ENCODE measurements around the gene EMP2.
A peak's percentile ranks its signal among the peaks of the same experiment; 100 is the strongest.
"Not testable (repeated sequence)": the region's sequence is repeated elsewhere in the genome, so short reads cannot be mapped to it uniquely, and the experiment has no call there.

The EMP2 gene

DNA sequence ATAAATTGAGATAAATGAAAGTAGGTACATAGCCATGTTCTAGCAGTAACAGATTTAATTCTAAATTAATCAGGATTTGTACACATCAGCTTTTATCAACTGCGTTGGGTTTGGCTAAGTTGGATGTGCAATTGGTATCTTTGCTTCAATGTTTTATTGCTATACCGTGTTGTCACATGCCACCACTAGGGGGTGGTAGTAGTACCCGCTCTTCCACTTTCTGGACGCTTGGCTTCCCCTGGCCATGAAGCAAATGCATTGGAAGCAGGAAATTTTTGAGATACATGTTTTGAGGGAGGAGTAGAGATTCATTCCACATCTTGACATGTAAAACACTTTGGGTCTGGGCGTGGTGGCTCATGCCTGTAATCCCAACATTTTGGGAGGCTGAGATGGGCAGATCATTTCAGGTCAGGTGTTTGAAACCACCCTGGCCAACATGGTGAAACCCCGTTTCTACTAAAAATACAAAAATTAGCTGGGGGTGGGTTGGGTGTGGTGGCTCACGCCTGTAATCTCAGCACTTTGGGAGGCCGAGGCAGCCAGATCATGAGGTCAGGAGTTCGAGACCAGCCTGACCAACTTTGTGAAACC lies 58.6 kb downstream of the EMP2 start:
- peak; percentile 55 for DNase-seq (ENCODE audit: low spot score)

DNA sequence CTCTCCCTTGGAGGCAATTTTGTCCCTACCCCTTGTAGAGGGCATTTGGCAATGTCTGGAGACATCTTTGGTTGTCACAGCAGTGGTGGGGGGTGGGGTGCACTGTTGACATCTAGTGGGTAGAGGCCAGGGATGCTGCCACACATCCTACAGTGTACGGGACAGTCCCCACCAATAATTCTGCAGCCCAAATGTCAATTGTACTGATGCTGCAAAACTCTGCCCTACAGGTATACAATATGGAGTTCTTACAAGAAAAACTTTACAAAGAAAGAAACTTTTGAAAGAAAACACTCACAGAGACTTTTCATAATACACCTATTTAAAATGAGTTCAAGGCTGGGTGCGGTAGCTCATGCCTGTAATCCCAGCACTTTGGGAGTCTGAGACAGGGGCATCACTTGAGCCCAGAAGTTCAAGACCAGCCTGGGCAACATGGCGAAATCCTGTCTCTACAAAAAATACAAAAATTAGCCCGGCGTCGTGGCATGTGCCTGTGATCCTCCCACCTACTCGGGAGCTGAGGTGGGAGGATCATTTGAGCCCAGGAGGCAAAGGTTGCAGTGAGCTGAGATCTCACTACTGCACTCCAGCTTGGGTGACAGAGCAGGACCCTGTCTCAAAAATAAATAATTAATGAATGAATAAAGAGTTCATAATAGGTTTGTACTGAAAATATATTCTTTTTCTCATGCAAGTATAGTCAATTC lies 59.4 kb downstream of the EMP2 start:
- no peak for DNase-seq (ENCODE audit: low spot score)

DNA sequence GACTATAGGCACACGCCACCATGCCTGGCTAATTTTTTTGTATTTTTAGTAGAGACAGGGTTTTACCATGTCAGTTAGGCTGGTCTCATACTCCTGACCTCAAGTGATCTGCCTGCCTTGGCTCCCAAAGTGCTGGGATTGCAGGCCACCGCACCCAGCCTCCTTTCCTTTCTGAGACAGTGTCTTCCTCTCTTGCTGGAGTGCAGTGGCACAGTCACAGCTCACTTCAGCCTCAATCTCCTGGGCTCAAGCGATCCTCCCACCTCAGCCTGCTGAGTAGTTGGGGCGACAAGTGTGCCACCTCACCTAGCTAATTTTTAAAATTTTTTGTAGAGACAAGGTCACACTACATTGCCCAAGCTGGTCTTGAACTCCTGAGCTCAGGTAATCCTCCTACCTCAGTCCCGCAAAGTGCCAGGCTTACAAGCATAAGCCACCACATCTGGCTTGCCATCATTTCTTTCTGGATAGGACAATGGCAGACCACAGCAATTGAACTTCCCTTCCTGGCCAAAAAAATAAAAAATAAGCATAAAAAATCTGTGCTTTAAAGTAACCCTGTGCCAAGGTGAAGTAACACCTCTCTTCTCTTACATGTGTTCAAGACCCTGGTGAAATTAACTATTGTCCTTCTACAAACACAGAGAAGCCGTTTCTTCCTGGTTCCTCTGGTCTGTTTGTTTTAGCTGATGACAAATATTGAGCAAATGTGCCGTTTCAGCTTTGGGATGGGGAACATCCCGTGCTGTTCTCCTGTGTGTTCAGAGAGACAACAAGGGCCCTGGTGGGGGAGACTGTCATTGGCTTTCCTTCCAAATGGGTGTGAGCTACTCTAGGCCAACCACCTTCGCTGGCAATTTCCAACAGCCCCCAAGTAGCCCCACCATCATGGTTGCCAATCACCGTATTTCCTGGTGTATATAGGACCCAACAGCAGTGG lies 60.2 kb downstream of the EMP2 start:
- no peak for DNase-seq (ENCODE audit: low spot score)

DNA sequence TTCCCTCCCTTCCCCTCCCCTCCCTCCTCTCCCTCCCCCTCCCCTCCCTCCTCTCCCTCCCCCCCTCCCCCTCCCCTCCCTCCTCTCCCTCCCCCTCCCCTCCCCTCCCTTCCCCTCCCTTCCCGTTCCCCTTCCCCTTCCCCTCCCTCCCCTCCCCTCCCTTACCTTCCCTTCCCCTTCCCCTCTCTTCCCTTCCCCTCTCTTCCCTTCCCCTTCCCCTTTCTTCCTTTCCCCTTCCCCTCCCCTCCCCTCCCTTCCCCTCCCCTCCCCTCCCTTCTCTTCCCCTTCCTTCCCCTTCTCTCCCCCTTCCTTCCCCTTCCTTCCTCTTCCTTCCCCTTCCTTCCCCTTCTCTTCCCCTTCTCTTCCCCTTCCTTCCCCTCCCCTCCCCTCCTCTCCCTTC lies 61.1 kb downstream of the EMP2 start:
- DNase-seq (ENCODE audit: low spot score): no peak

DNA sequence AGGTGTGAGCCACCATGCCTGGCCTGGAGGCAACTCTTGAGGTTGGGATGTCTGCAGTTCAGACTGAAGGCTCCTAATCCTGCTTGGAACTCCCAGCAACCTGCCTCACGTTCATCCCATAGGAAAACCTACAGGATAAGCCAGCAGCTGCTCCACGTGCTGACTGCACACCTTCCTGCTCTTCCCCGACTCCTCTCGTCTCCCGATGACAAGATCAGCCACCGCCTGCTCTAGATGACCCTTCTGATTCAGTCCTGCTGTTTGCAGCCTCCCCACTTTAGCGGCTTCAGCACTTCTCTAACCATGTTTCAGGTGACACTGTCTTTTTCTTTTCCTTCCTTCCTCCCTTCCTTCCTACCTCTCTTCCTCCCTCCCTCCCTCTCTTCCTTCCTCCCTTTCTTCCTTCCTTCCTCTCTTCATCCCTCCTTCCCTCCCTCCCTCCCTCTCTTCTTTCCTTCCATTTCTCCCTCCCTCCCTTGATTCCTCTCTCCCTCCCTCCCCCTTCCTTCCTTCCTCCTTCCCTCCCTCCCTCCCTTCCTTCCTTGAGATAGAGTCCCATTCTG lies 61.8 kb downstream of the EMP2 start:
- DNase-seq (ENCODE audit: low spot score): no peak

DNA sequence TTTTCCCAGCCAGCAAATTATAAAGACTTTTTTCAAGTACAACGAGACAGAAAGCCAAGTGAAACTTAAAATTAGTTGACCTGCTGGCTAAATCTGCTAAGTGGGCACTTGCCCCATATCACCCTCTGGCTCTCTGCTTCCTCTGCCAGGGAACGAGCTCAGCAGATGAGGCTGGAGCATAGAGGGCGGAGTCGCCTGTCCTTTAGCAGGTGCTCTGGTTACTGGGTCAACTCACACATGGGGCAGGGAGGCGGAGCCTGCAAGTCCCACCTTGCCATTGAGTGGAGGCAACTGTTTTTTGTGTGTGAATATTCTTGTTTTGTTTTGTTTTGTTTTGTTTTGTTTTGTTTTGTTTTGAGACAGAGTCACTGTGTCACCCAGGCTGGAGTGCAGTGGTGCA lies 62.5 kb downstream of the EMP2 start:
- no peak for DNase-seq (ENCODE audit: low spot score)

DNA sequence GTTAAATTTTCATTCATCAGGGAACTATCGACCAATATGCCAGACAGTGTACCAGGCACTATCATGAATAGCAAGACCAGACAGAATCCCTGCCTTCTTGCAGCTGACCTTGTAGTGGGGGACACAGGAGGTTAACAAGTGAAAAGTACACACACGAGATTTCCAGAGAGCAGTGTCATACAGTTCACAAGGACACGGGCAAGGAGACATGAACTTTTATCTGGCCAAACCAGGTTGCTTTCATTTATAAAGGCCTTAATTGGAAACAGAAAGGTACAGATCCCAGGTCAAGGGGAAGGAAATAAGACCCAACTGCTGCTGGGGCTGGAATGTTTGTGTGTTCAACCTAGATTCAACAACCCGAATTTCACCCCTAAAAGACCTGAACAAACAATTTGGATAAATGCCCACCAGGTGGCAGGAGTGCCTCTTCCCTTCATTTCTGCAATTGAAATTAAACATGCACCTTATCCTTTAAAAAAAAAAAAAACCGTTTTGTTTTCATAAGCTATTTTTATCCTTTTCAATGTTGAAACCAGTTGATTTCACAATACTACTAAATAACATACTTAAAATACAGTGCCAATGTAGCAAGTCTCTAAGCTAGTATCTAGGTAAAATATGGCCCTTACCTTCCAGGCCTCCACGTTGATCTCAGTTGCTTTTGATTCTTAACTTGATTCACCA lies 65.9 kb downstream of the EMP2 start:
- DNase-seq (ENCODE audit: low spot score): peak; percentile 38

DNA sequence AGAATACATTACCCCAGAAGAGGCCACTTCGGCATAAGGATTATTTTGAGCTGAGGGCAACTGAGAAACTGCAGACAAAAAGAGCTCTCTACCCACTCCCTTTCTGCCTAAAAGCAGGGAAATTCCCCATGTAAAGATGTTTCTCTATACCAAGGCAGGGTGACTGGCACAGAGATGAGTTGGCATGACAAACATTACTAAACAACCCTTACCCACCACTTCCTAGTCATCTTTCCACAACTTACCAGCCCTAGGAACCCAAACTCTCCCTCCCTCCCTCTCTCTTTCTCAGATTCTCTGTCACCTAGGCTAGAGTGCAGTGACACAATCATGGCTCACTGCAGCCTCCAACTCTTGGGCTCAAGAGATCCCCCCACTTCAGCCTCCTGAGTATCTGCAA lies 68.6 kb downstream of the EMP2 start:
- no peak for DNase-seq (ENCODE audit: low spot score)

DNA sequence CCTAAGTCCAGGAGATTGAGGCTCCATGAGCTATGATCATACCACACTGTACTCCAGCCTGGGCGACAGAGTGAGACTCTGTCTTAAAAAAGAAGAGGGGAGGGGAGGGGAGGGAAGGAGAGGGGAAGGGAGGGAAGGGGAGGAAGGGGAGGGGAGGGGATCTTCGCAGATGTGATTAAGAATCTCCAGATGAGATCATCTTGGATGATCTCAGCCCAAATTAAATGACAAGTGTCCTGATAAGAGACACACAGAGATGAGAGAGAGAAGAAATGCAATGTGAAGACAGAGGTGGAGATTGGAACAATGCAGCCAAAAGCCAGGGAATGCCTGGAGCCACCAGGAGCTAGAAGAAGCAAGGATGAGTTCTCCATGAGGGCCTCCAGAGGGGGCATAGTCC lies 70.1 kb downstream of the EMP2 start:
- no peak for DNase-seq (ENCODE audit: low spot score)

DNA sequence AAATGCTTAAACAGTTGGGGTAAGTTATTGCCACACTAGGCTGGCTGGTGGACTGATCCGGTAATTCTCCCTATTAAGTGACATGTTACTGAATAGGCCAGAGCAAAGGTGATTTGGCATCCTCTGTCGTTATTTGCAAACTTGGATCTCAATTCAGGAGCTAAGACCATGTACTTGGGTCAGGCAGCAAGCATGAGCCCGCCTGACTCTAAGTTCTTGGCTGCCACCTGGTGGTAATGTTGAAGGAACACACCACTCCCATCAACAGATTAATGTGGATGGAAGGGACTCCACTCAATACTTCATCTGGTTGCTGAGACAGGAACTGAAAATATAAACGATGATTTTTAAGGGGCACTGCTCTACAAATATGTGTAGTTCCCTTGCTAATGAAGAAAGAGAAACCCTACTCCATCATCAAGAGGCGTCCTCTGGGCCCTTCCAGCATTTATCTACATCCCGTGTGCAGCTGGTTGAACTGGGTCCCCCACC lies 70.8 kb downstream of the EMP2 start:
- DNase-seq (ENCODE audit: low spot score): peak; percentile 72

DNA sequence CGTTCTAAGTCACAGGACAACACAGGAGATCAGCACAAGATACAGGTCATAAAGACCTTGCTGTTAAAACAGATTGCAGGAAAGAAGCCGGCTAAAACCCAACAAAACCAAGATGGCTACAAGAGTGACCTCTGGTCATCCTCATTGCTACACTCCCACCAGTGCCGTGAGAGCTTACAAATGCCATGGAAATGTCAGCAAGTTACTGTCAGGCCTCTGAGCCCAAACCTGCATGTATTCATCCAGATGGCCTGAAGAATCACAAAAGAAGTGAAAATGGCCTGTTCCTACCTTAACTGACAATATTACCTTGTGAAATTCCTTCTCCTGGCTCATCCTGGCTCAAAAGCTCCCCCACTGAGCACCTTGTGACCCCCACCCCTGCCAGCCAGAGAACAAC lies 75.1 kb downstream of the EMP2 start:
- DNase-seq (ENCODE audit: low spot score): not testable (repeated sequence)

DNA sequence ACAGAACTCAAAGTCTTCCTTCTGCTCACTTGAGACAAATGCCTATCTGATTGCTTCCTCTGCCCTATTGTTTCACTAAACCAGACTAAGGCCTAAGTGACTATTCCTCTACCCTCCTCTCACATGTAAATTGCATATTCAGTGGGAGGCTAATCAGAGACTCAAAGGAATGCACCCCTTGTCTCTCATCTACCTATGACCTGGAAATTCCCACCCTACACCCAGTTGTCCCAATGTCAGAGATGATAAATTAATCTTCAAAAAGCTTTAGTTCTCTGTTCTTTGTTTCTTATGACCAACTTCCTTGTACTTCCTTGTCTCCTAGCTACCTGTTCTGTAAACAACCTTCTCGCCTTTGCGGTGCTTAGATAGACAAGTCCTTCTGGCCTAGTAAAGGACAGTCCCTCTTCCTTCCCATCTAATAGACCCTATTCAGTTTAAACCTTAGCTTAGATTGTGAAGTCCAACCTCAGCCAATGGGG lies 76.0 kb downstream of the EMP2 start:
- no peak for DNase-seq (ENCODE audit: low spot score)

DNA sequence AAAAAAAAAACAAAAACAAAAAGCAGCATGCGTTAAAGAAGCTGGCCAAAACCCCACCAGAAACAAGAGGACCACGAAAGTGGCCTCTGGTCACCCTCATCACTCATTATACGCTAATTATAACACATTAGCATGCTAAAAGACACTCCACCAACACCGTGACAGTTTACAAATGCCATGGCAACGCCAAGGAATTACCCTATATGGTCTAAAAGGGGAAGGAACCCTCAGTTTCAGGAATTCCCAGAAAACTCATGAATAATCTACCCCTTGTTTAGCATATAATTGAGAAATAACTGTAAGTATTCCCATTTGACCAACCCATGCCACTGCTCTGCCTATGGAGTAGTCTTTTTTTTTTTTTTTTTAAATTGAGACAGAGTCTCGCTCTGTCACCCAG lies 77.6 kb downstream of the EMP2 start:
- no peak for DNase-seq (ENCODE audit: low spot score)

DNA sequence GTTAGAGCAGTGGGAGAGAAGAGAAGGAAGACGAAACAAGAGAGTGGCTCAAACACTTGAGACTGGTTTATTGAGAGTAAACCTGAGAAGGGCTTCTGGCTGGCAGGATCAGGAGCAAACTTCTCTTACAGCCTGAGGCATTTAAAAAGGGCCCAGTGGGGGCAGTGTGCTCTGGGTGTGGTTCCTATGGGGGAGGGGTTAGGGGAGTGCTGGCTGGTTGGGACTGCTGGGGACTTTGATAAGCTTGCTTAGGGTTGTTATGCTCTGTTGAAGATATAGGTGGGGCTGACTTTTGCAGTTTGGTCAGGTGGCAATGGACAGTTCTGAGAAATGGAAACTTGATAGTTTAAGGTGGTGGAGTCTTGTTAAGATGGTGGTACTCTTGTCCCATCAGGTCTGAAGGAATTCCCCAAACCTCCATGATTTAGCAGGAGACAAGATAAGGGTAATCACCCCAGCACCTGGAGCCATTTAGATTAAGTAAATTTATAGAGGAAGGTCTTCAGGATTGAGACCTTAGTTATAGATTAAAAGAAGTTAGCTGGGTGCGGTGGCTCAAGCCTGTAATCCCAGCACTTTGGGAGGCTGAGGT lies 79.3 kb downstream of the EMP2 start:
- no peak for DNase-seq (ENCODE audit: low spot score)

DNA sequence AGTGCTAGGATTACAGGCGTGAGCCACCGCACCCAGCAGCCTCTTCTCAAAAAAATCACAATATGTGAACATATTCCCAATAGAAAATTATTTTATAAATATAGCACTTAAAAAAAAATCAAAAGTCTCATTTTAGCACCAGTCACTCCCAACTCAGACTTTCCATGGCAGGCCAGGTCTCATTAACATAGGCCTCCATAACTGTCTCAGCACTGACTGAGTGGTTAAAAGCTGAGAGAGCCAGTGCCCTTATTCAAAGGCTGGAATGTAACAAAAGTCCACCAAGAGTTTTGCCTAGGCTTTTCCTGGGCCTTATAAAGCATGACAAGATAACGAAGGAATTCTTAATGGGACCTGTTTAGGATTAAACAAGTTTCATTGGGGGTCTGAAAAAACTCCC lies 79.8 kb downstream of the EMP2 start:
- no peak for DNase-seq (ENCODE audit: low spot score)

DNA sequence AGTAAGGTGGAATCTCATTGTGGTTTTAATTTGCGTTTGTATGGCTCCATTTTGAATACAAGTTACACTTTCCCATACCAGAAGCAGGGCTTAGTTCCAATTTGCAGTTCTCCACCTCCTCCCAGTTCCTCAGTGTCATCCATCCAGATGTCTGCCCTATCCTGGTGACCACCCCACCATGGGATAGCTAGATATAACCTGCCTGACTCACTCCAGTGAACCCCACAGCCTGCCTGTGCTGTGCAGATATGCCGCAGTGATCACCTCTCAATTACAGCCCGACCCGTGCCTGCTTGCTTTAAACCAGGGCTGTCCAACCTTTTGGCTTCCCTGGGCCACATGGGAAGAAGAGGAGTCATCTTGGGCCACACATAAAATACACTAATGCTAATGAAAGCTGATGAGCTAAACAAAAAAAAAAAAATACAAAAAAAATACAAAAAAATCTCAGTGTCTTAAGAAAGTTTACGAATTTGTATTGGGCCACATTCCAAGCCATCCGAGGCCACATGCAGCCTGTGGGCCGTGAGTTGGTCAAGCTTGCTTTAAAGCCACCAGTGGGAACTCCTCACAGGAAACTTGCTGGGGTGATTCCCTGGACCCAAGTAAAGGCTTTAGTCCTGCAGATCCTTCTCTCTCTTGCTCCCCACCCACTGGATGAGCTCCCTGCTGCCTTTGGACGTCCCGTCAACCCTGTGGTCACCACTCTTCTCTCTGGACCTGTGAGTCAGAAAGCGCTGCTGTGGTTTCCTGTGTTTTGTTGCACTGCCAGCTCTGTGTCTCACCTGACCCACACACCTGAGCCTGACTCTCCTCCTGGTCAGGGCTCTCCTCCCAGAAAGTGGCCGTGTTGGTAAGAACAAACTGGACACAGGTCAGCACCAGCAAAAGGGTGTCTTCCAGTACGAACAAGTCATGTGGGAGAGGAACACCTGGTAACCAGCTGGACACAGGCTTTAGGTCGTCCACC lies 83.0 kb downstream of the EMP2 start:
- no peak for DNase-seq (ENCODE audit: low spot score)

DNA sequence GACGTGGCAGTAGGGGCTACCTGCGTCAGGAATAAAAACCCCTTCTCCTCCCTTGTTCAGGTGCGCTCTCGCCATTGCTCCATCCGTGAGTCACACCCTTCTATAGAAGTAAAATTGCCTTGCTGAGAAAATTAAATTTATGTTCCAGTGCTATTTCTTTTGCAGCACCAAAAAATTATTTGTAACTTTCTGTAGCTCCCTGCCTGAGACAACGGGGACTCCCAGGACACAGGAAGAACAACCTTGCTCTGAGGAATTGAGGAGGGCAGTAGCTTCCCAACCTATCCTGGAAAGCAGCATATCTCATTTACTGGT lies 85.4 kb downstream of the EMP2 start:
- DNase-seq (ENCODE audit: low spot score): no peak

DNA sequence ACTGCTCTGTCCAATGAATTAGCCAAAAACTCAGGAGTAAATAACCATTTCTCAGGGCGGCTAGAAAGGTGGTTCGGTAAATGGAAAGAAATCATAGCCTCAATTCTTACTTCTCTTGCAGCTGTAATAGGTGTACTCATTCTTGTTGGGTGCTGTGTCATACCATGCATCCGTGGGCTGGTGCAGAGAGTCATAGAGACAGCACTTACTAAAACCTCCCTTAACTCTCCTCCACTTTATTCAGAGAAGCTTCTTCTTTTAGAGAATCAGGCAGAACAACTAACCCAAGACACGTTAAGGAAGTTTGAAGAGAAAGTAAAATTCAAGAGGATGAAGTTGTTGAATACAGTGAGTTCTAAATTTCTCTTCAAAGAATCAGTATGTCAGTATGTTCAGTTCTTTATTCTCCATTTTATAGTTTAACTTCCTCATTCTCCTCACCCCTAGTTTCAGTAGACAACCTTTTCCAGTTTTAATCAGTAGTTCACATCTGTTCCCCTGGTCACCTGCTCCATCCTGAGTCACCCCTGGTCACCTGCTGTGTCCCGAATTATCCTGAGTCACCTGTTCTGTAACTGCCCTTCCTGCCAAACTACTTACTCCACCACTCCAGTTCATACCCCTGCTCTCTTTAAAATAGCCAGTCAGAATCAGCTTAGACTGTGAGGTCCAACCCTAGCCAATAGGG lies 85.9 kb downstream of the EMP2 start:
- DNase-seq (ENCODE audit: low spot score): no peak

DNA sequence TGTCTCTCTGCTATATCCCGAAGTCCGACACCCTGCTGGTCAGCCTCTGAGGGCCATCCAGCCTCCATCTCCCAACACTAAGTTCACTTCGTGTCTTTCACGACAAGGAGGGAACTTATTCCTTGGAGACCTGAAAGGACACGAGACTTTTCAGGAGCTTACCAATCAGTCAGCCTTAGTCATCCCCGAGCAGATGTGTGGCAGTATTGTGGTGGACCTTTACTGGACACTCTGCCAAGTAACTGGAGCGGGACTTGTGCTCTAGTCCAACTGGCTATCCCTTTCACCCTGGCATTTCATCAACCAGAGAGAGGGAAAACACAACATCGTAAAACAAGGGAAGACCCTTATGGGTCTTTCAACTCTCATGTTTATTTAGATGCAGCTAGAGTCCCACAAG lies 87.1 kb downstream of the EMP2 start:
- DNase-seq (ENCODE audit: low spot score): no peak

Data from SK-N-DZ (cell line).